ENCODE results near the gene ZC3H7A.

ZC3H7A gene

GRCh38 chr16:11799509-11800381 is 2.7 kb upstream of the ZC3H7A start:
- TF ChIP-seq PPARA (CRISPR knock-in tag; IDR thresholded peaks at IDR 0.05; ENCODE audit: borderline replicate concordance) = no peak
- TF ChIP-seq CSDC2 (CRISPR knock-in tag; IDR thresholded peaks at IDR 0.05) = no peak
- no peak for TF ChIP-seq SNAI2 (CRISPR knock-in tag; IDR thresholded peaks at IDR 0.05)
- no peak for TF ChIP-seq ZNF70 (CRISPR knock-in tag; IDR thresholded peaks at IDR 0.05)
- TF ChIP-seq ZNF8 (CRISPR knock-in tag; IDR thresholded peaks at IDR 0.05) = no peak
- no peak for TF ChIP-seq ZC3H10 (CRISPR knock-in tag; IDR thresholded peaks at IDR 0.05)
- ATAC-seq = no peak

DNA sequence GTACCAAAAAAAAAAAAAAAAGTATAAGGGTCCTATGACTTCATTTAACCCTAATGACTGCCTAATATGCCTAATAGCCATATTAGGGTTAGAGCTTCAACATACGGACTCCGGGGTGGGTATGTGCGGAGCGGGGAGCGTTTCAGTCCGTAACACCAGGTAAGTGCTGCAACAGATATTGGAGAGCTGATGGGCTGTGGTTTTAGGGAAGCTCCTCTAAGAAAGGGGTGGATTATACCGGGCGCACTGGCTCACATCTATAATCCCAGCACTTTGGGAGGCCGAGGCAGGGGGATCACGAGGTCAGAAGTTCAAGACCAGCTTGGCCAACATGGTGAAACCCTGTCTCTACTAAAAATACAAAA is 1.9 kb upstream of the ZC3H7A start:
- no peak for TF ChIP-seq RARB (CRISPR knock-in tag; IDR thresholded peaks at IDR 0.05)
- no peak for TF ChIP-seq ARNTL (CRISPR knock-in tag; IDR thresholded peaks at IDR 0.05; ENCODE audit: borderline replicate concordance, low read depth)
- no peak for TF ChIP-seq OSR1 (CRISPR knock-in tag; IDR thresholded peaks at IDR 0.05)
- TF ChIP-seq, protein P1, sequence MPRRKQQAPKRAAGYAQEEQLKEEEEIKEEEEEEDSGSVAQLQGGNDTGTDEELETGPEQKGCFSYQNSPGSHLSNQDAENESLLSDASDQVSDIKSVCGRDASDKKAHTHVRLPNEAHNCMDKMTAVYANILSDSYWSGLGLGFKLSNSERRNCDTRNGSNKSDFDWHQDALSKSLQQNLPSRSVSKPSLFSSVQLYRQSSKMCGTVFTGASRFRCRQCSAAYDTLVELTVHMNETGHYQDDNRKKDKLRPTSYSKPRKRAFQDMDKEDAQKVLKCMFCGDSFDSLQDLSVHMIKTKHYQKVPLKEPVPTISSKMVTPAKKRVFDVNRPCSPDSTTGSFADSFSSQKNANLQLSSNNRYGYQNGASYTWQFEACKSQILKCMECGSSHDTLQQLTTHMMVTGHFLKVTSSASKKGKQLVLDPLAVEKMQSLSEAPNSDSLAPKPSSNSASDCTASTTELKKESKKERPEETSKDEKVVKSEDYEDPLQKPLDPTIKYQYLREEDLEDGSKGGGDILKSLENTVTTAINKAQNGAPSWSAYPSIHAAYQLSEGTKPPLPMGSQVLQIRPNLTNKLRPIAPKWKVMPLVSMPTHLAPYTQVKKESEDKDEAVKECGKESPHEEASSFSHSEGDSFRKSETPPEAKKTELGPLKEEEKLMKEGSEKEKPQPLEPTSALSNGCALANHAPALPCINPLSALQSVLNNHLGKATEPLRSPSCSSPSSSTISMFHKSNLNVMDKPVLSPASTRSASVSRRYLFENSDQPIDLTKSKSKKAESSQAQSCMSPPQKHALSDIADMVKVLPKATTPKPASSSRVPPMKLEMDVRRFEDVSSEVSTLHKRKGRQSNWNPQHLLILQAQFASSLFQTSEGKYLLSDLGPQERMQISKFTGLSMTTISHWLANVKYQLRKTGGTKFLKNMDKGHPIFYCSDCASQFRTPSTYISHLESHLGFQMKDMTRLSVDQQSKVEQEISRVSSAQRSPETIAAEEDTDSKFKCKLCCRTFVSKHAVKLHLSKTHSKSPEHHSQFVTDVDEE (CRISPR knock-in tag; IDR thresholded peaks at IDR 0.05) = no peak
- no peak for TF ChIP-seq ZFP30 (CRISPR knock-in tag; IDR thresholded peaks at IDR 0.05)
- ATAC-seq = no peak

DNA sequence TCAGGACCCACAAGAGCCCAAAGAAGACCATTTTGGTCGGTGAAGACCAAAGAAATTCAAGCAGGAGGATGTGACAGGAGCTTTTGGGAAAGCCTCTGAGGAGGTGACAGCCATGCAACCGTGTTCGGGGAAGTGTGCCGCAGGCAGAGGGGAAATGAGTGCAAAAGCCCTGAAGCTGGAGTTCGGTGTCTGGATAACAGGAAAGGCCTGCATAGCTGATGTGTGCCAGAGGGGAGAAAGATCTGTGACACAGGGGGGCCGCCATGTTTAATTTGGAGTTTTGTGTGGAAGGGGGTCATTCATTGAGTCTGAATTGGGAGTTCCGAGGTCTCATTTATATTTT is 870 bp upstream of the ZC3H7A start:
- TF ChIP-seq TOX (CRISPR knock-in tag; IDR thresholded peaks at IDR 0.05; ENCODE audit: borderline replicate concordance) = no peak
- TF ChIP-seq ZNF70 (CRISPR knock-in tag; IDR thresholded peaks at IDR 0.05) = no peak
- TF ChIP-seq PPARA (CRISPR knock-in tag; IDR thresholded peaks at IDR 0.05; ENCODE audit: borderline replicate concordance) = no peak
- TF ChIP-seq, protein P1 (CRISPR knock-in tag; IDR thresholded peaks at IDR 0.05) = no peak
- TF ChIP-seq ZFP30 (CRISPR knock-in tag; IDR thresholded peaks at IDR 0.05) = no peak
- TF ChIP-seq ZC3H10 (CRISPR knock-in tag; IDR thresholded peaks at IDR 0.05) = no peak
- TF ChIP-seq ARNTL (CRISPR knock-in tag; IDR thresholded peaks at IDR 0.05; ENCODE audit: borderline replicate concordance, low read depth) = no peak
- no peak for TF ChIP-seq RARB (CRISPR knock-in tag; IDR thresholded peaks at IDR 0.05)
- ATAC-seq = peak; percentile 5; the same call in 2 of the 3 replicates

DNA sequence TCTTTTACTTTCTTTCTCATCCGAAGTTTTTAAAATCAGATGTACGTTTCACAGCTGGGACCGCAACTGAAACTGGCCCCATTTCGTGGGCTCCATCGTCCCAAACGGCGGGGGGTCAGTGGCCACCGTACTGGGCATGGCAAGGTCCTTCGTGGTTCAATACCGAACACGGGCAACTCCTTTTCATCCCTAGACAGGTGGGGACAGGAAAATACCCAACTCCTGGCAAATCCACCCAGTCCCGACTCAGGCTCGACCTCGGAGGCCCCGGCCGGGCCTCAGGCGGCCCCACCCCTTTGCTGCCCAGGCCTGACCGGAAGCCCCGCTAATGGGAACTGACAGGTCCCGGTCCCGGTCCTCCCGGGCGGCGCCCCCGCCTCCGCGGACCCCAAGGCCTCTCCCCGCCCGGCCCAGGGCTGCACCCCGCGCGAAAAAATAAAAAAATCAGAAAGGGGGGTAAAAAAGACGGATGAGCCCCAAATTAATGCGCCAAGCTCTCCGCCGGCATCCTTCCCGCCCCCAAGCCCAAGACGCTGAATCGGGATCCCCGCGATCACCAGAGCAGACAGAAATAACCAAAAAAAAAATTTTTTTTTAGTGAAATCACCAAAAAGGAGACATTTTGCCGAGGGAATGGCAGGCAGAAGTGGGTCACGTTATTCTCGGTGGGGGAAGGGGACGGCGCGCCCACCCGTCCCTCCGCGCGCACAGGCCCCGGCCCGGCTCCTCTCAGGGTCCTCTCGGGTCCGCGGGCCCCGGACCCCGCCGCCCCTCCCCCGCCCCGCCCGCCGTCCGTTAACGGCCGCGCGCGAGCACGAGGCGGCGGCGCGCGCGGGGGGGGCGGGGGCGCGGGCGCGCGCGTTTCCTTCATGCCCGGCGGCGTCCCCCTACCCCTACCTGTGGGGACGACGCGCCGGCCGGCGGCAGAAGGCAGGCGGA is 562 bp downstream of the ZC3H7A start:
- peak; percentile 23 for ATAC-seq
- TF ChIP-seq TOX (CRISPR knock-in tag; IDR thresholded peaks at IDR 0.05; ENCODE audit: borderline replicate concordance) (no peak), CREB5 (CRISPR knock-in tag; IDR thresholded peaks at IDR 0.05; ENCODE audit: low read depth) (no peak), PPARA (CRISPR knock-in tag; IDR thresholded peaks at IDR 0.05; ENCODE audit: borderline replicate concordance) (peak; percentile 80; the same call in 1 of the 2 replicates), CSDC2 (CRISPR knock-in tag; IDR thresholded peaks at IDR 0.05) (no peak), OSR1 (CRISPR knock-in tag; IDR thresholded peaks at IDR 0.05) (no peak), BACH2 (CRISPR knock-in tag; IDR thresholded peaks at IDR 0.05; ENCODE audit: borderline replicate concordance) (no peak)

GRCh38 chr16:11795887-11796226 is 1.2 kb downstream of the ZC3H7A start:
- no peak for ATAC-seq
- TF ChIP-seq CREB5 (CRISPR knock-in tag; IDR thresholded peaks at IDR 0.05; ENCODE audit: low read depth) = no peak
- TF ChIP-seq ZNF8 (CRISPR knock-in tag; IDR thresholded peaks at IDR 0.05) = no peak
- TF ChIP-seq SNAI2 (CRISPR knock-in tag; IDR thresholded peaks at IDR 0.05) = no peak
- TF ChIP-seq GLIS3 (CRISPR knock-in tag; IDR thresholded peaks at IDR 0.05) = no peak
- TF ChIP-seq OSR1 (CRISPR knock-in tag; IDR thresholded peaks at IDR 0.05) = no peak
- TF ChIP-seq ZNF70 (CRISPR knock-in tag; IDR thresholded peaks at IDR 0.05) = no peak
- no peak for TF ChIP-seq ISL1 (CRISPR knock-in tag; IDR thresholded peaks at IDR 0.05)
- TF ChIP-seq, protein P2, sequence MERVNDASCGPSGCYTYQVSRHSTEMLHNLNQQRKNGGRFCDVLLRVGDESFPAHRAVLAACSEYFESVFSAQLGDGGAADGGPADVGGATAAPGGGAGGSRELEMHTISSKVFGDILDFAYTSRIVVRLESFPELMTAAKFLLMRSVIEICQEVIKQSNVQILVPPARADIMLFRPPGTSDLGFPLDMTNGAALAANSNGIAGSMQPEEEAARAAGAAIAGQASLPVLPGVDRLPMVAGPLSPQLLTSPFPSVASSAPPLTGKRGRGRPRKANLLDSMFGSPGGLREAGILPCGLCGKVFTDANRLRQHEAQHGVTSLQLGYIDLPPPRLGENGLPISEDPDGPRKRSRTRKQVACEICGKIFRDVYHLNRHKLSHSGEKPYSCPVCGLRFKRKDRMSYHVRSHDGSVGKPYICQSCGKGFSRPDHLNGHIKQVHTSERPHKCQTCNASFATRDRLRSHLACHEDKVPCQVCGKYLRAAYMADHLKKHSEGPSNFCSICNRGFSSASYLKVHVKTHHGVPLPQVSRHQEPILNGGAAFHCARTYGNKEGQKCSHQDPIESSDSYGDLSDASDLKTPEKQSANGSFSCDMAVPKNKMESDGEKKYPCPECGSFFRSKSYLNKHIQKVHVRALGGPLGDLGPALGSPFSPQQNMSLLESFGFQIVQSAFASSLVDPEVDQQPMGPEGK (CRISPR knock-in tag; IDR thresholded peaks at IDR 0.05; ENCODE audit: borderline replicate concordance) = no peak
- no peak for TF ChIP-seq ZFP3 (CRISPR knock-in tag; IDR thresholded peaks at IDR 0.05)
- TF ChIP-seq ZC3H10 (CRISPR knock-in tag; IDR thresholded peaks at IDR 0.05) = no peak

All from SK-N-SH treated with all-trans-retinoic acid at 6 μM for 48 hours (cell line).